C4-2B (cell line): ENCODE results near the gene CREB3L4.

ENCODE experiments used
- CTCF ChIP-seq: fragments of 450-650 bp; conservative IDR thresholded peaks from 2 replicates; pipeline ENCODE4 v1.5.1; 2017; ENCODE audit warnings: mild to moderate bottlenecking
- ZFX ChIP-seq: fragments of 450-650 bp; IDR thresholded peaks from 2 replicates; pipeline ENCODE4 v1.6.1; 2017

GRCh38 chr1:153944827-153945117 is 22.9 kb upstream of the CREB3L4 start:
- TF ChIP-seq CTCF (no peak), ZFX (no peak)
